Duodenal mucosa (tissue), 2 donors: Measurements from ENCODE around the gene NR4A2.
A peak's percentile ranks its signal among the peaks of the same experiment; 100 is the strongest.

Experiments used
- H3K27ac ChIP-seq: one replicate; pipeline ENCODE4 v1.7.0; 2013; ENCODE audit warnings: low read depth, low read length
- H3K27me3 ChIP-seq, 2 donors: one replicate each; pipeline ENCODE4 v1.7.0; 2013; ENCODE audit warnings: low read length in 2 of 2, control low read depth in 1 of 2; ENCODE audit not compliant: insufficient read depth in 2 of 2, control insufficient read depth in 1 of 2
- H3K36me3 ChIP-seq, 2 donors: one replicate each; pipeline ENCODE4 v1.7.0; 2013; ENCODE audit warnings: low read length in 2 of 2, control low read depth in 1 of 2; ENCODE audit not compliant: insufficient read depth in 2 of 2, control insufficient read depth in 1 of 2
- H3K4me1 ChIP-seq, 2 donors: one replicate each; pipeline ENCODE4 v1.7.0; 2013; ENCODE audit warnings: low read length in 2 of 2, control low read depth in 1 of 2; ENCODE audit not compliant: insufficient read depth in 2 of 2, control insufficient read depth in 1 of 2
- H3K4me3 ChIP-seq, 2 donors: one replicate each; pipeline ENCODE4 v1.7.0; 2013; ENCODE audit warnings: low read length in 2 of 2, low read depth in 1 of 2
- H3K9ac ChIP-seq, 2 donors: one replicate each; pipeline ENCODE4 v1.7.0; 2013; ENCODE audit warnings: low read length in 2 of 2, low read depth in 1 of 2
- H3K9me3 ChIP-seq, 2 donors: one replicate each; pipeline ENCODE4 v1.7.0; 2013; ENCODE audit warnings: low read length in 2 of 2, control low read depth in 1 of 2; ENCODE audit not compliant: control insufficient read depth in 1 of 2

NR4A2 gene

GRCh38 chr2:156329927-156330726 is 2.4 kb downstream of the NR4A2 start:
- H3K9ac ChIP-seq, result no peak overlapping the region
- no peak overlapping the region for H3K27ac ChIP-seq
- peaks cover 0 to 14% of the 10 kb centered on the region in 2 donors for H3K36me3 ChIP-seq
- no peaks in the 10 kb centered on the region for H3K9me3 ChIP-seq
- H3K4me3 ChIP-seq, result no peak overlapping the region
- H3K4me1 ChIP-seq, result peaks cover 6 to 8% of the 10 kb centered on the region in 2 donors
- H3K27me3 ChIP-seq, result no peaks in the 10 kb centered on the region

GRCh38 chr2:156329031-156329926 is 3.2 kb downstream of the NR4A2 start:
- no peaks in the 10 kb centered on the region for H3K9me3 ChIP-seq
- no peaks in the 10 kb centered on the region for H3K27me3 ChIP-seq
- peaks cover 0 to 14% of the 10 kb centered on the region in 2 donors for H3K36me3 ChIP-seq
- no peak overlapping the region for H3K9ac ChIP-seq
- peaks cover 6 to 8% of the 10 kb centered on the region in 2 donors for H3K4me1 ChIP-seq
- H3K27ac ChIP-seq, result no peak overlapping the region
- H3K4me3 ChIP-seq, result no peak overlapping the region

- Histone ChIP-seq H3K27me3 (peaks cover 1% of the 10 kb centered on the region in 2 donors), H3K36me3 (peaks cover 0 to 14% of the 10 kb centered on the region in 2 donors), H3K9me3 (no peaks in the 10 kb centered on the region), H3K4me1 (peaks cover 6 to 8% of the 10 kb centered on the region in 2 donors), H3K9ac (no peak overlapping the region), H3K27ac (no peak overlapping the region), H3K4me3 (no peak overlapping the region)
Observed at GRCh38 chr2:156327835-156328695, 4.5 kb downstream of the NR4A2 start.

GRCh38 chr2:156326526-156327095 is 5.9 kb downstream of the NR4A2 start:
- Histone ChIP-seq H3K27ac (no peak overlapping the region), H3K9ac (no peak overlapping the region), H3K9me3 (no peaks in the 10 kb centered on the region), H3K4me1 (peaks cover 13 to 14% of the 10 kb centered on the region in 2 donors), H3K27me3 (peaks cover 12 to 16% of the 10 kb centered on the region in 2 donors), H3K36me3 (peaks cover 0 to 14% of the 10 kb centered on the region in 2 donors), H3K4me3 (no peak overlapping the region)

- Histone ChIP-seq H3K36me3 (peaks cover 0 to 14% of the 10 kb centered on the region in 2 donors), H3K27ac (no peak overlapping the region), H3K4me3 (no peak overlapping the region), H3K9me3 (no peaks in the 10 kb centered on the region), H3K27me3 (peaks cover 19 to 22% of the 10 kb centered on the region in 2 donors), H3K4me1 (peaks cover 12 to 14% of the 10 kb centered on the region in 2 donors), H3K9ac (no peak overlapping the region)
Observed at GRCh38 chr2:156325688-156326525, 6.6 kb downstream of the NR4A2 start.

- H3K27ac ChIP-seq, result no peak overlapping the region
- peaks cover 19 to 25% of the 10 kb centered on the region in 2 donors for H3K27me3 ChIP-seq
- H3K4me3 ChIP-seq, result no peak overlapping the region
Observed at GRCh38 chr2:156323754-156324153, 8.8 kb downstream of the NR4A2 start.

GRCh38 chr2:156322686-156323231 is 9.8 kb downstream of the NR4A2 start:
- H3K27ac ChIP-seq, result no peak overlapping the region
- peaks cover 19 to 25% of the 10 kb centered on the region in 2 donors for H3K27me3 ChIP-seq
- peaks cover 0 to 6% of the 10 kb centered on the region in 2 donors for H3K36me3 ChIP-seq
- no peak overlapping the region for H3K9ac ChIP-seq
- H3K4me1 ChIP-seq, result peaks cover 15 to 20% of the 10 kb centered on the region in 2 donors
- no peaks in the 10 kb centered on the region for H3K9me3 ChIP-seq
- peak overlapping the region; percentile 79 to 80 for H3K4me3 ChIP-seq

More at GRCh38 chr2:156323754-156324153, 8.8 kb downstream of the NR4A2 start:
- peaks cover 0 to 10% of the 10 kb centered on the region in 2 donors for H3K36me3 ChIP-seq
- no peaks in the 10 kb centered on the region for H3K9me3 ChIP-seq
- no peak overlapping the region for H3K9ac ChIP-seq
- peaks cover 15 to 20% of the 10 kb centered on the region in 2 donors for H3K4me1 ChIP-seq

- Histone ChIP-seq H3K4me1 (peaks cover 15 to 20% of the 10 kb centered on the region in 2 donors), H3K36me3 (peaks cover 0 to 6% of the 10 kb centered on the region in 2 donors), H3K9ac (peak overlapping the region; percentile 7 to 40), H3K9me3 (no peaks in the 10 kb centered on the region), H3K27ac (no peak overlapping the region), H3K4me3 (peak overlapping the region; percentile 79 to 80), H3K27me3 (peaks cover 19 to 25% of the 10 kb centered on the region in 2 donors)
Observed at GRCh38 chr2:156322051-156322685, 10.4 kb downstream of the NR4A2 start.
